H9 (cell line): ENCODE data around the gene TRAF2. TPM values are rescaled to one million over a fixed set of nuclear protein-coding genes. Genes with fewer than 3 reads are reported as not detected.
A peak's percentile ranks its signal among the peaks of the same experiment; 100 is the strongest.

Source experiments
- DNase-seq: peaks from one replicate; pipeline ENCODE4 v3.0.0-alpha.2; 2017
- H2AFZ ChIP-seq: one replicate; pipeline ENCODE4 v1.6.1; 2013; ENCODE audit warnings: mild to moderate bottlenecking, low read length, control low read depth, moderate library complexity
- H2AK5ac ChIP-seq: 2 replicates; pipeline ENCODE4 v1.6.1; 2013; ENCODE audit warnings: low read length, control low read depth, mixed read lengths; ENCODE audit not compliant: insufficient read length
- H2BK120ac ChIP-seq: one replicate; pipeline ENCODE4 v1.6.1; 2013; ENCODE audit warnings: low read depth, mild to moderate bottlenecking, low read length, control low read depth, inconsistent platforms; ENCODE audit not compliant: poor library complexity, severe bottlenecking
- H2BK12ac ChIP-seq: 2 replicates; pipeline ENCODE4 v1.6.1; 2013; ENCODE audit warnings: low read length, control low read depth, mixed read lengths, low read depth; ENCODE audit not compliant: insufficient read length
- H2BK15ac ChIP-seq: 2 replicates; pipeline ENCODE4 v1.6.1; 2013; ENCODE audit warnings: low read depth, low read length, control low read depth
- H2BK20ac ChIP-seq: one replicate; pipeline ENCODE4 v1.6.1; 2013; ENCODE audit warnings: low read depth, mild to moderate bottlenecking, low read length, control low read depth, inconsistent platforms; ENCODE audit not compliant: poor library complexity, severe bottlenecking
- H2BK5ac ChIP-seq: 2 replicates; pipeline ENCODE4 v1.6.1; 2013; ENCODE audit warnings: low read length, control low read depth, mixed read lengths; ENCODE audit not compliant: insufficient read length
- H3K14ac ChIP-seq: 2 replicates; pipeline ENCODE4 v1.6.1; 2013; ENCODE audit warnings: low read length, control low read depth; ENCODE audit not compliant: insufficient read depth
- H3K18ac ChIP-seq: 2 replicates; pipeline ENCODE4 v1.6.1; 2013; ENCODE audit warnings: low read depth, mild to moderate bottlenecking, mixed read lengths, low read length, control low read depth; ENCODE audit not compliant: insufficient read length
- H3K23ac ChIP-seq: 2 replicates; pipeline ENCODE4 v1.6.1; 2013; ENCODE audit warnings: low read length, control low read depth, mixed read lengths, low read depth; ENCODE audit not compliant: insufficient read length
- H3K23me2 ChIP-seq: 2 replicates; pipeline ENCODE4 v1.6.1; 2013; ENCODE audit warnings: low read depth, mild to moderate bottlenecking, mixed read lengths, low read length, control low read depth; ENCODE audit not compliant: insufficient read length, poor library complexity, severe bottlenecking
- H3K27ac ChIP-seq: 2 replicates; pipeline ENCODE4 v1.5.1; 2013; ENCODE audit warnings: low read length, control low read depth, mixed read lengths, low read depth; ENCODE audit not compliant: insufficient read length
- H3K27me3 ChIP-seq: 2 replicates; pipeline ENCODE4 v1.6.1; 2013; ENCODE audit warnings: low read length, control low read depth, inconsistent platforms; ENCODE audit not compliant: insufficient read depth
- H3K4ac ChIP-seq: 2 replicates; pipeline ENCODE4 v1.6.1; 2013; ENCODE audit warnings: low read depth, mild to moderate bottlenecking, control low read depth, inconsistent platforms, low read length, moderate library complexity
- H3K4me1 ChIP-seq: 2 replicates; pipeline ENCODE4 v1.6.1; 2013; ENCODE audit warnings: low read length, control low read depth, inconsistent platforms; ENCODE audit not compliant: insufficient read depth
- H3K4me2 ChIP-seq: 2 replicates; pipeline ENCODE4 v1.6.1; 2013; ENCODE audit warnings: low read length, control low read depth, mixed read lengths; ENCODE audit not compliant: insufficient read length, insufficient read depth
- H3K56ac ChIP-seq: 2 replicates; pipeline ENCODE4 v1.6.1; 2013; ENCODE audit warnings: low read depth, mild to moderate bottlenecking, mixed read lengths, low read length, control low read depth; ENCODE audit not compliant: insufficient read length
- H3K79me1 ChIP-seq: 2 replicates; pipeline ENCODE4 v1.6.1; 2013; ENCODE audit warnings: low read depth, mild to moderate bottlenecking, moderate library complexity, low read length, control low read depth, inconsistent platforms; ENCODE audit not compliant: insufficient read depth, poor library complexity, severe bottlenecking
- H3K79me2 ChIP-seq: 2 replicates; pipeline ENCODE4 v1.6.1; 2013; ENCODE audit warnings: low read length, control low read depth, inconsistent platforms; ENCODE audit not compliant: insufficient read depth
- H3K9ac ChIP-seq: 2 replicates; pipeline ENCODE4 v1.6.1; 2013; ENCODE audit warnings: low read length, control low read depth, mixed read lengths; ENCODE audit not compliant: insufficient read length; ENCODE audit errors: extremely low read depth
- H3K9me3 ChIP-seq: one replicate; pipeline ENCODE4 v1.6.1; 2013; ENCODE audit warnings: low read depth, low read length, inconsistent platforms; ENCODE audit not compliant: control insufficient read depth
- H3T11ph ChIP-seq: one replicate; pipeline ENCODE4 v1.6.1; 2013; ENCODE audit warnings: mild to moderate bottlenecking, low read length, control low read depth, inconsistent platforms
- H4K20me1 ChIP-seq: one replicate; pipeline ENCODE4 v1.6.1; 2013; ENCODE audit not compliant: control insufficient read depth, insufficient read length, insufficient read depth
- H4K5ac ChIP-seq: 2 replicates; pipeline ENCODE4 v1.6.1; 2013; ENCODE audit warnings: low read depth, mild to moderate bottlenecking, mixed read lengths, low read length, control low read depth; ENCODE audit not compliant: insufficient read length
- H4K8ac ChIP-seq: replicated peaks from 2 replicates; pipeline ENCODE4 v1.6.1; 2013; ENCODE audit warnings: low read length, control low read depth, mixed read lengths, low read depth; ENCODE audit not compliant: insufficient read length
- H4K91ac ChIP-seq: 2 replicates; pipeline ENCODE4 v1.6.1; 2013; ENCODE audit warnings: low read depth, mild to moderate bottlenecking, moderate library complexity, mixed read lengths, low read length, control low read depth; ENCODE audit not compliant: insufficient read length
- H3K27ac Mint-ChIP-seq, 3 experiments: 2 replicates in 2 of 3; 3 replicates in 1 of 3; pipeline ENCODE4 v1.8.0; 2020 to 2021; ENCODE audit warnings: mixed read lengths in 3 of 3, mild to moderate bottlenecking in 1 of 3, moderate library complexity in 1 of 3
- H3K27me3 Mint-ChIP-seq: 2 replicates; pipeline ENCODE4 v1.8.0; 2021; ENCODE audit warnings: low read depth, mild to moderate bottlenecking, moderate library complexity, mixed read lengths
- H3K36me3 Mint-ChIP-seq, 3 experiments: 2 replicates in 2 of 3; 3 replicates in 1 of 3; pipeline ENCODE4 v1.8.0; 2020 to 2021; ENCODE audit warnings: low read depth in 3 of 3, mixed read lengths in 3 of 3; ENCODE audit not compliant: insufficient read depth in 1 of 3
- H3K4me1 Mint-ChIP-seq, 2 experiments: 2 replicates each; pipeline ENCODE4 v1.8.0; 2020; ENCODE audit warnings: mixed read lengths in 2 of 2
- H3K4me3 Mint-ChIP-seq, 2 experiments: 2 replicates in 1 of 2; 3 replicates in 1 of 2; pipeline ENCODE4 v1.8.0; 2020 to 2021; ENCODE audit warnings: mild to moderate bottlenecking in 2 of 2, mixed read lengths in 2 of 2, moderate library complexity in 1 of 2
- H3K9me3 Mint-ChIP-seq, 2 experiments: 2 replicates in 1 of 2; 3 replicates in 1 of 2; pipeline ENCODE4 v1.8.0; 2020; ENCODE audit warnings: mild to moderate bottlenecking in 2 of 2, mixed read lengths in 2 of 2, moderate library complexity in 1 of 2
- CTCF ChIP-seq: fragments of 200-600 bp; sonication (generic); conservative IDR thresholded peaks from 3 replicates; pipeline ENCODE4 v1.8.0; 2021; ENCODE audit warnings: antibody characterized with exemption, mild to moderate bottlenecking
- WGBS: extraction: QIAGEN DNeasy Blood & Tissue Kit; methylation state at CpG from one replicate; pipeline ENCODE4 v1.1.7; 2013; ENCODE audit warnings: missing lambda C conversion rate, low lambda C conversion rate, mixed read lengths; ENCODE audit not compliant: insufficient read length; ENCODE audit errors: extremely low coverage; 5-methylcytosine and 5-hydroxymethylcytosine counted together
- total RNA-seq: library from RNA; stranded (reverse); gene quantifications from 2 replicates; pipeline ENCODE4 v1.2.1, GENCODE V29; 2021

Gene TRAF2
- total RNA-seq, 1 experiment from 2014 or later = 48.8 TPM

GRCh38 chr9:136969150-136969549, 82.8 kb downstream of the TRAF2 start:
- no peaks in the 10 kb centered on the region for H3K27me3 ChIP-seq
- H3K4me1 ChIP-seq = peaks cover 2% of the 10 kb centered on the region; the same call in 1 of the 2 replicates
- no peaks in the 10 kb centered on the region for H3K9me3 Mint-ChIP-seq
- H2BK120ac ChIP-seq = no peak overlapping the region
- no peak overlapping the region for H2AFZ ChIP-seq
- H3K9ac ChIP-seq = no peak overlapping the region
- no peak overlapping the region for H4K5ac ChIP-seq
- no peak for TF ChIP-seq CTCF
- no peak overlapping the region for H4K8ac ChIP-seq
- H3T11ph ChIP-seq = no peak overlapping the region
- no peak overlapping the region for H2BK5ac ChIP-seq
- H3K56ac ChIP-seq = no peak overlapping the region
- no peak overlapping the region for H3K27ac Mint-ChIP-seq
- H3K14ac ChIP-seq = 0 out of 2 replicates have a peak overlapping the region, but pooled peaks have one; percentile 16
- no peak overlapping the region for H2BK20ac ChIP-seq
- no peak overlapping the region for H4K91ac ChIP-seq
- no CpG with 5 or more reads among the region's 17 CpGs for WGBS
- H3K27ac ChIP-seq = no peak overlapping the region
- no peak overlapping the region for H3K23ac ChIP-seq
- H3K4me2 ChIP-seq = no peak overlapping the region
- H3K4me3 Mint-ChIP-seq = no peak overlapping the region
- no peak overlapping the region for H2AK5ac ChIP-seq
- H2BK12ac ChIP-seq = no peak overlapping the region
- no peak overlapping the region for H3K18ac ChIP-seq
- no peaks in the 10 kb centered on the region for H3K79me1 ChIP-seq
- H3K4ac ChIP-seq = no peak overlapping the region
- no peaks in the 10 kb centered on the region for H3K79me2 ChIP-seq
- no peaks in the 10 kb centered on the region for H3K9me3 ChIP-seq
- H3K36me3 Mint-ChIP-seq = no peaks in the 10 kb centered on the region
- H3K4me1 Mint-ChIP-seq = peaks cover 7 to 12% of the 10 kb centered on the region in 2 experiments
- H3K27me3 Mint-ChIP-seq = peaks cover 16% of the 10 kb centered on the region
- no peak for DNase-seq
- H2BK15ac ChIP-seq = no peak overlapping the region
- no peaks in the 10 kb centered on the region for H3K23me2 ChIP-seq
- no peaks in the 10 kb centered on the region for H4K20me1 ChIP-seq
